Loucy (cell line): Measurements from ENCODE around the gene ARF6.

ENCODE experiments used
- CTCF ChIP-seq: fragments of 200-600 bp; sonication (generic); conservative IDR thresholded peaks from 2 replicates; pipeline ENCODE4 v1.5.1; 2014; ENCODE audit warnings: mild to moderate bottlenecking, antibody characterized with exemption, low read length
- EZH2phosphoT487 ChIP-seq: fragments of 200-600 bp; IDR thresholded peaks from 2 replicates; pipeline ENCODE4 v1.6.1; 2018; ENCODE audit warnings: antibody characterized with exemption, mild to moderate bottlenecking, moderate library complexity, borderline replicate concordance

DNA sequence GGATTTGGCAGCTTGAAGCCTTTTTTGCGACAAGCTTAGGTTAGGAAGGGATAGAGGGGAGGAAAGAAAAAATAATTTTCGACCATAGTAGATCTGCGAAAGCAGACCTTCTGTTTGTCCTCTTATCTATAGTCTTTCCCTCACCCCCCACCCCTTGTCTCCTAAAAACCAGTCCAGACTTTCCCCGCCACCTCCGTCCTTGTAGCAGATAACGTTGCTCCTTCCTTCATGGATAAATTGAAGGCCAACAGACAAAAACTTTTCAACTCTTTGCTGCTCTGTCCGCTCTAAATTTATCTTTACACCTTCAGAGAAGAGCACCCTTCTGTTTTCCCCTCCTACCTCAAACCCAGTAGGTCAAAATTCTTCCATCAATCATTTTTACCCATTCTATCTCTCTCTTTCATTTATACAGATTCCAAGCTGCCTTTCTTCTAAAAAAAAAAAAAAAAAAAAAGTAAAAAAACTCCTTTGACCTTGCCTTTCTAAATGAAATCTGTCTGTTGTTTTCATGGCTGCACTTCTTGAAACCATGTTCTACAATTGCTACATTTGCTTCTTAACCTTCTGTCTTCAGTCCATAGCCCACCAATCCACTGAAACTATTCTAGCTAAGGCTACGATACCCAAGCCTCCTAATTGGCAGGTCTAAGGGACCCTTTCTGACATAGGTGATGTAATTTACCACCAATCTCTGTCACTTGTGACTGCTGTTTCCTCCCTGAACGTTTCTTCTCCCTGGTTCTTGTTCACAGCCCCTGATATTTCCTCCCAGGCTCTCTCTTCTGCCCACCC is 29.2 kb upstream of the ARF6 start:
- TF ChIP-seq CTCF (no peak), EZH2phosphoT487 (no peak)
